ENCODE results near the gene SDF4.
A peak's percentile ranks its signal among the peaks of the same experiment; 100 is the strongest.

The SDF4 gene

DNA sequence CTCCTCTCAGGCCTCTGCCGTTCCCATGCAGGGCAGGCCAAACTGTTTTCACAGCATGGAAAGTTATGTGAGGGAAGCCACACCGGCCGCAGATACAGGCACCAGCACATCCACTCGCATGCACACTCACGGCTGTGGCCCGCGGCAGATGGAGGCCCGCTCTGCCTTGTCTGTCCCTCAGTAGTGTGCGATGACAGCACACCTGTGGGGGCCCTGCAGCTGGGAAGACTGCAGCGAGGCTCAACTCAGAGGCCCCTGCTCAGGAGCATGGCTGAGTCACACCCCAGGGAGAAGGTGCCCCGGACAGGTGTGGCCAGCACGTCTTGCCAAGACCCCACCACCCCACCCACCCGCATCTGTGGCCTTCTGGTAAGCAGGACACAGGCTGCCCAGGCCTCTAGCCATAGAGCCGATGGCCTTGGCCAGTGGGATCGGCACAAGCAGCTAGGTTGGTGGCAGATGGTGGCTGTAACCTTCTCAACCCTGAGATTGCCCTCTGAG is 43.2 kb upstream of the SDF4 start:
- Histone ChIP-seq H3K36me3 (peaks cover 19% of the 10 kb centered on the region), H3K9me3 (ENCODE audit: severe bottlenecking) (no peaks in the 10 kb centered on the region), H3K27ac (peak overlapping the region; percentile 97), H3K27me3 (ENCODE audit: insufficient read depth, low read depth, severe bottlenecking) (no peaks in the 10 kb centered on the region), H3K4me3 (ENCODE audit: low read depth, low read length) (peak overlapping the region; percentile 77; the same call in 1 of the 2 replicates)
- TF ChIP-seq, protein P1, sequence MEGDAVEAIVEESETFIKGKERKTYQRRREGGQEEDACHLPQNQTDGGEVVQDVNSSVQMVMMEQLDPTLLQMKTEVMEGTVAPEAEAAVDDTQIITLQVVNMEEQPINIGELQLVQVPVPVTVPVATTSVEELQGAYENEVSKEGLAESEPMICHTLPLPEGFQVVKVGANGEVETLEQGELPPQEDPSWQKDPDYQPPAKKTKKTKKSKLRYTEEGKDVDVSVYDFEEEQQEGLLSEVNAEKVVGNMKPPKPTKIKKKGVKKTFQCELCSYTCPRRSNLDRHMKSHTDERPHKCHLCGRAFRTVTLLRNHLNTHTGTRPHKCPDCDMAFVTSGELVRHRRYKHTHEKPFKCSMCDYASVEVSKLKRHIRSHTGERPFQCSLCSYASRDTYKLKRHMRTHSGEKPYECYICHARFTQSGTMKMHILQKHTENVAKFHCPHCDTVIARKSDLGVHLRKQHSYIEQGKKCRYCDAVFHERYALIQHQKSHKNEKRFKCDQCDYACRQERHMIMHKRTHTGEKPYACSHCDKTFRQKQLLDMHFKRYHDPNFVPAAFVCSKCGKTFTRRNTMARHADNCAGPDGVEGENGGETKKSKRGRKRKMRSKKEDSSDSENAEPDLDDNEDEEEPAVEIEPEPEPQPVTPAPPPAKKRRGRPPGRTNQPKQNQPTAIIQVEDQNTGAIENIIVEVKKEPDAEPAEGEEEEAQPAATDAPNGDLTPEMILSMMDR (IDR thresholded peaks at IDR 0.05; ENCODE audit: low read depth, low read length): no peak
- peak; percentile 62 for DNase-seq

DNA sequence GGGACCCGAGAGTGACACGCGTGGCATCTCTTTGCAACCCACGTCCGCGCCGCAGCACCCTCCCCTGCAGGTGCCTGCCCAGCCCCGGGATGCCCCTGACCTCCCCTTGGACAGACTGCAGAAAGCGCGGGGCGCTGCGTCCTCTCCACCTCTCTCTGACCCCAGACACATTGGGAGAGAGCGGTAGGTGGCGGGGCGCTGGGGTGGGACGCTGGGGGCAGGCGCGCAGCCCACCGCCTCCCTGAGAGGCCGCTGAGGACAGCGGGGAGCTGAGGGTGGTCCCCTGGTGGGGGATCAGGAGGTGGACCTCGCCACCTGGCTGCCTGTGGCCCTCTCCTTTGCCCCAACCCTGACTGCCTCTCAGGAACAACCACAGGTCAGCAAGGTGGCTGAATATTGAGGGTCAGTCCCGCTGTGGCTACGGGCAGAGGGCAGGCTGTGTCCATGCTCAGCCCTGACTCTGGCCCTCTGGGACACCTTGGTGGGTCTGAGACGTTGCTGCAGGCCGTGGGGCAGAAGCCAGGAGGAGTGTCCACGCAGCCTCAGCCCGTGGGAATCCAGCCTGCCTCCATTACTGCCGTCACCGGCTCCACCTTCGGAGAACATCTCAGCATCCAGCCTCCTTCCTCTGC is 42.6 kb upstream of the SDF4 start:
- Histone ChIP-seq H3K4me3 (ENCODE audit: low read depth, low read length) (peak overlapping the region; percentile 77), H3K27me3 (ENCODE audit: insufficient read depth, low read depth, severe bottlenecking) (no peaks in the 10 kb centered on the region), H3K27ac (peak overlapping the region; percentile 97), H3K9me3 (ENCODE audit: severe bottlenecking) (no peaks in the 10 kb centered on the region), H3K36me3 (peaks cover 24% of the 10 kb centered on the region)
- no peak for DNase-seq
- TF ChIP-seq, protein P1 (IDR thresholded peaks at IDR 0.05; ENCODE audit: low read depth, low read length): no peak

DNA sequence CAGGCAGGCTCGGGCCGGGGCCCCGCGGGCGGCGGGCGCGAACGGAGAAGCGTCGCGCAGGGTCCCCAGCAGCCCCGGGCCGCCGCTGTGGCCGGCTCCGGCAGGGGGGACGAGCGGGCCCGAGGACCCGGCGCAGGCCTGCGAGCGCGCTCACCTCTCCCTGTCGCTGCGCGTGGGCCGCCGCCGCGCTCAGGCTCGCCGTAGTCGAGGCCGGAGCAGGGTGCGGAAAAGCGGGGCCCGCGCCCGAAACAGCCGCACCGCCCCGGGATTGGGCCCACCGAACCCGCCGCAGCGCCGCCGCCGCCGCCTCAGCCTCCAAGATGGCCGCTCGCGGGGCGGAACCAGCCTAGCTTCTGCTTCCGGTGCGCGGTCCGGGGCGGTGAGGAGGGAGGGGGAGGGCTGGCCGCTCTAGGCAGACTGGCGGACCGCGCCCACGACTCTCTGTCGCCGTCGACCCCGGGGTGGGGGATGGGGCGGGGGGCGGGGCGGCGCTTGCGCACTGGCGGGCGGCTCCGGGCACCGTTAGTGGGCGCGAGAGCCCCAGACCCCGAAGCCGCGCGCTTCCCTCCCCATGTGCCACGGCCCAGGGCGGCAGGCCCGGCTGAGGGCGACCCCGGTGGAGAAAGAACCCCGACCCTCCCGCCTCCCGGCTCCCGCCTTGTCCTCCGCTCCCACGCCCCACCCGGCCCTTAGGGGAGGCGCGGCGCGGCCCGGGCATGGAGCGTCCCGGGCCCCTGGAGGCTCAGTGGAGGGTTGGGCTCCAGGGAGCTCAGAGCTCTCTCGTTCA is 41.9 kb upstream of the SDF4 start, which contains the start of gene UBE2J2:
TSS of gene UBE2J2 (minus strand) at position 343 of the 787 bp plus-strand sequence. CDS start 5,862 bp downstream, outside the sequence.
- Histone ChIP-seq H3K27me3 (ENCODE audit: insufficient read depth, low read depth, severe bottlenecking) (no peaks in the 10 kb centered on the region), H3K4me3 (ENCODE audit: low read depth, low read length) (peak within 1 kb of the TSS; percentile 77), H3K36me3 (peaks cover 25% of the 10 kb centered on the region), H3K9me3 (ENCODE audit: severe bottlenecking) (no peaks in the 10 kb centered on the region), H3K27ac (peak within 1 kb of the TSS; percentile 97)
- TF ChIP-seq, protein P1 (IDR thresholded peaks at IDR 0.05; ENCODE audit: low read depth, low read length): no peak
- DNase-seq: peak; percentile 93

DNA sequence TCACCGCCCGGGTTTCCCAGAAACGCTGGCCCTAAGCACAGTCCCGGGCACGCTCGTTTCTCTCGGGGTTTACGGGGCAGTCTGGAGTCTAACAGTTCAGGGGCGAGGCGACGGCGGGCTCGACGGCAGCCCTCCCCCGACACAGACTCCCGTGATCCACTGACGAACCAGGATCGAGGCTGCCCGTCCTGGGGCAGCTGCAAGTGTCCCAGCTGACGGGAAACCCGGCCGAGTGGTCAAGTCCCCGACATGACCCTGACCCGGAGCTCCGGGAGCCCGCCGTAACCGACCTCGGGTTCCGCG is 41.4 kb upstream of the SDF4 start:
- peak overlapping the region; percentile 97 for H3K27ac ChIP-seq
- TF ChIP-seq, protein P1 (IDR thresholded peaks at IDR 0.05; ENCODE audit: low read depth, low read length): no peak

DNA sequence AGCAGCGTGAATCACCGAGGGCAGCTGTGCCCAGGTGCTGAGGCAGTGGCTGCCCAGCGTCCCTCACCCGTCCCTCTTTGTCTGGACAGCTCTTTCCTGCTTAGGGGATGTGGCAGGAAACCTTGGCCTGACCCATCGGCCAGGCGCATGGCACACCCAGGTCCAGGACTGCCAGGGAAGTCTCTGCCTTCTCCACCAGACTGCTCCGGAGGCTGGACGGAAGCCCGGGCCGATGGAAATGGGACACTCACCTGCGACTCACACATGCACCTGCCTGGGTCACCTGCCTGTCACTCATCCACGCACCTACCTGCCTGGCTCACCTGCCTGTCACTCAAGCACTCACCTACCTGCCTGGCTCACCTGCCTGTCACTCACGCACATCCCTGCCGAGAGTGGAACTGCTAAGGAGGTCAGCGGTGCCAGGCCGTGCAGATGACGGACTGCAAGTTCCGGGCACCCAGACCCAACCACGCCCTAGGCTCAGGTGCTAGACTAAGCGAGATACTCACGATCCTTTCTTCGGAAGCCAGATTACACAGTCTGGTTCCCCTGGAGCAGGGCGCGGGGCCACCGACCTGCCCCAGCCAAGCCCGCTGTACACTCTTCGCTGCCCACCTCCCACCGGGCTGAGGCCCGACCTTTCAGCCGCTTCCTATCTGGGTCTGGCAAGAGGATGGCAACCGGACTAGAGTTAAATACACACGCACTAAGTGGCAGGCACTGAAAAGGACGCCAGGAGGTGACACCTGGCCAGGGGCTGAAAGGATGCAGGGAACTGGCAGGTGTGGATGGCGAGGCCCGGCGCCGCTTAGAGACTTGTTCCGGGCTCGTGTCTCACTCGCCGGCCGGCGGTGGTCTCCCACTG is 40.8 kb upstream of the SDF4 start:
- TF ChIP-seq, protein P1 (IDR thresholded peaks at IDR 0.05; ENCODE audit: low read depth, low read length): no peak
- H3K4me3 ChIP-seq (ENCODE audit: low read depth, low read length): peak overlapping the region; percentile 77
- peaks cover 37% of the 10 kb centered on the region for H3K36me3 ChIP-seq
- H3K27me3 ChIP-seq (ENCODE audit: insufficient read depth, low read depth, severe bottlenecking): no peaks in the 10 kb centered on the region
- no peaks in the 10 kb centered on the region for H3K9me3 ChIP-seq (ENCODE audit: severe bottlenecking)
- no peak for DNase-seq
- H3K27ac ChIP-seq: peak overlapping the region; percentile 97

More for the DNA sequence above, 41.4 kb upstream of the SDF4 start:
- Histone ChIP-seq H3K27me3 (ENCODE audit: insufficient read depth, low read depth, severe bottlenecking) (no peaks in the 10 kb centered on the region), H3K4me3 (ENCODE audit: low read depth, low read length) (peak overlapping the region; percentile 77), H3K9me3 (ENCODE audit: severe bottlenecking) (no peaks in the 10 kb centered on the region), H3K36me3 (peaks cover 31% of the 10 kb centered on the region)
- no peak for DNase-seq
